Thyroid gland (tissue), 4 donors: ENCODE measurements around the gene P4HA2.

Source experiments
- CTCF ChIP-seq, 6 experiments: fragments of 200-600 bp in 3 of 6; fragments of 450-650 bp in 3 of 6; sonication (generic) in 3 of 6; IDR thresholded peaks; one replicate each; pipeline ENCODE4 v1.5.1; 2016 to 2019; ENCODE audit warnings: antibody characterized with exemption in 6 of 6, mild to moderate bottlenecking in 2 of 6, inconsistent platforms in 1 of 6, moderate library complexity in 1 of 6
- POLR2A ChIP-seq, 2 donors: fragments of 450-650 bp; IDR thresholded peaks; one replicate each; pipeline ENCODE4 v1.6.1; 2017; ENCODE audit warnings: antibody characterized with exemption in 2 of 2, mild to moderate bottlenecking in 2 of 2, moderate library complexity in 1 of 2

DNA sequence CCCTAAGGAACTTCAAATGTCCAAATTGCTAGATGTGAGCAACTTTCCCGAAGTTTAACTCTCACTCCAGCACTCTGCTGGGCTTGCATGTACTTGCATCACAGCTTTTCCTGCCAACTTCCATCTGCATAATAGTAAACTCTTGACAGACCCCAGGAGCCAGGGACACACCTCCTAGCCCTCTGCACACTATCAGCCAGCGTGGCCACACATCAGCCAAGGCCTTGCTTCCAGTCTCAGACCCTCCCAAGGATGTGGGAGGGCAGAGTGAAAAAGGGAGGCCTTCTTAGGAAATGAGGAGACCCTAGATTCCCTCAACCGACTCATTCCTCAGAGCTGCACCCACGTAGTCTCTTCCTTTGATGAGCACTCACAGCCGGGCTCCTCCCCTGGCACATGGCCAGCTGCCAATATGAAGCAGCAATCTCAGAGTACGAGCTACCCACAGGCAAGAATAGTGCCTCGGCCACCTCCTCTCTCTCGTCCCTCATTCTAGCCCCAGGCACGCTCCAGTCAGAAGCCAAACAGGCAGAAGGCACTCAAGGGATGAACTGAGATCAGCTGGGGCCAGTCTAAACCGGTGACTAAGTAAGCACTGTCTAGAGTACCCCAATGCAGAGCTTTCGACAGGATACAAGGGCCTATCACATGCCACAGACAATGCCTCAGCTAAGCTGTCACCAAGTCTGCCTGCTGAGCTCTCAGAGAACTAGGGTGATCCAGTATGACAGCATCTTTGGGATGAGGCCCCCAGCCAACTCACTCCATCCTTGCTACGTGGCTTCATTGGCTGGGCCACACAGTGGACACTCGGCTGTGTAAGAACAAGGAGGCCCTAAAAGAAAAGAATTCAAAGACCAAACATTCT, 2.3 kb downstream of the P4HA2 start:
- TF ChIP-seq POLR2A (IDR thresholded peaks at IDR 0.05) (no peak), CTCF (IDR thresholded peaks at IDR 0.05) (no peak)
